HCT116 (cell line): ENCODE results near the gene RERG. TPM values are rescaled to one million over a fixed set of nuclear protein-coding genes. Genes with fewer than 3 reads are reported as not detected.

Experiments
- ATAC-seq: fragments of 200-7000 bp; cut with Tn5 transposase; 2 replicates; pipeline ENCODE4 v1.9.1; 2020; ENCODE audit warnings: mild to moderate bottlenecking, moderate library complexity
- BruUV-seq: library from RNA; stranded (reverse); fragments of 400-500 nt; replicated peaks from 2 replicates; lab custom pipeline; 2021; lab: Mats Ljungman, UMichigan
- CTCF ChIA-PET: fragments of 300-600 bp; sonication (Branson Sonifier 250); formaldehyde crosslinking; loops from one replicate; lab custom pipeline; 2021; ENCODE audit warnings: antibody characterized with exemption; lab: Charles Lee
- POLR2A ChIA-PET: fragments of 300-600, 350-600 bp; sonication (Branson Sonifier 250); formaldehyde crosslinking; loops from one replicate; lab custom pipeline; 2021; ENCODE audit warnings: antibody characterized with exemption; lab: Charles Lee
- RAD21 ChIA-PET, 2 experiments: fragments of 300-600 bp; sonication (Branson Sonifier 250); formaldehyde crosslinking; loops; one replicate each; lab custom pipeline; 2023; ENCODE audit warnings: low total read pairs in 2 of 2; ENCODE audit not compliant: uncharacterized antibody in 2 of 2, unreplicated experiment in 2 of 2, low non-redundant PET in 1 of 2; lab: Charles Lee
- DNase-seq: peaks from one replicate; pipeline ENCODE4 v3.0.0-alpha.2; 2010; ENCODE audit warnings: low read depth, low spot score
- H2AFZ ChIP-seq: fragments of 200-600 bp; shearing (Covaris generic), sonication (generic); 2 replicates; pipeline ENCODE4 v1.6.1; 2017; ENCODE audit warnings: low read depth, mixed run types, mixed read lengths, antibody characterized with exemption, low read length; ENCODE audit not compliant: poor library complexity, severe bottlenecking
- H3K27ac ChIP-seq: 2 replicates; pipeline ENCODE4 v1.5.1; 2012; ENCODE audit warnings: low read depth, low read length
- H3K27me3 ChIP-seq: fragments of 200-600 bp; sonication (generic); 2 replicates; pipeline ENCODE4 v1.6.1; 2016; ENCODE audit warnings: mixed run types, low read length, mixed read lengths; ENCODE audit not compliant: insufficient read depth
- H3K36me3 ChIP-seq, 2 experiments: fragments of 200-500 bp in 1 of 2; fragments of 200-600 bp in 1 of 2; sonication (Bioruptor generic) in 1 of 2; sonication (generic) in 1 of 2; 2 replicates each; pipeline versions ENCODE4 v1.5.1 to v1.6.1; 2014 to 2016; ENCODE audit warnings: low read length in 2 of 2, inconsistent platforms in 1 of 2, mixed read lengths in 1 of 2, mixed run types in 1 of 2; ENCODE audit not compliant: insufficient read depth in 2 of 2, control insufficient read depth in 1 of 2
- H3K4me1 ChIP-seq, 2 experiments: fragments of 200-600 bp in 1 of 2; sonication (generic) in 1 of 2; 2 replicates each; pipeline versions ENCODE4 v1.5.1 to v1.6.1; 2012 to 2017; ENCODE audit warnings: low read length in 2 of 2, inconsistent platforms in 1 of 2, mild to moderate bottlenecking in 1 of 2, mixed read lengths in 1 of 2, mixed run types in 1 of 2, moderate library complexity in 1 of 2; ENCODE audit not compliant: insufficient read depth in 2 of 2, control insufficient read depth in 1 of 2
- H3K4me2 ChIP-seq: fragments of 200-600 bp; sonication (generic); 2 replicates; pipeline ENCODE4 v1.6.1; 2017; ENCODE audit warnings: mixed run types, low read length, mixed read lengths
- H3K4me3 ChIP-seq, 2 experiments: fragments of 200-600 bp in 1 of 2; sonication (generic) in 1 of 2; replicated peaks in 1 of 2; 2 replicates each; pipeline ENCODE4 v1.5.1; 2011 to 2016; ENCODE audit warnings: low read length in 2 of 2, control low read depth in 1 of 2, low read depth in 1 of 2, mild to moderate bottlenecking in 1 of 2, mixed read lengths in 1 of 2, mixed run types in 1 of 2
- H3K79me2 ChIP-seq: fragments of 200-600 bp; sonication (generic); 2 replicates; pipeline ENCODE4 v1.6.1; 2017; ENCODE audit warnings: mild to moderate bottlenecking, mixed run types, low read length, moderate library complexity, mixed read lengths; ENCODE audit not compliant: insufficient read depth
- H3K9ac ChIP-seq: fragments of 200-600 bp; sonication (generic); 2 replicates; pipeline ENCODE4 v1.6.1; 2016; ENCODE audit warnings: low read length, mixed read lengths
- H3K9me2 ChIP-seq: fragments of 200-600 bp; sonication (generic), shearing (Covaris generic); 2 replicates; pipeline ENCODE4 v1.6.1; 2017; ENCODE audit warnings: mixed run types, mild to moderate bottlenecking, moderate library complexity; ENCODE audit not compliant: insufficient read depth
- H3K9me3 ChIP-seq, 2 experiments: fragments of 200-500 bp in 1 of 2; fragments of 200-600 bp in 1 of 2; sonication (Bioruptor generic) in 1 of 2; sonication (generic) in 1 of 2; 2 replicates each; pipeline ENCODE4 v1.6.1; 2014 to 2017; ENCODE audit warnings: low read length in 2 of 2, mixed read lengths in 2 of 2, inconsistent platforms in 1 of 2, low read depth in 1 of 2, mild to moderate bottlenecking in 1 of 2, mixed run types in 1 of 2, moderate library complexity in 1 of 2; ENCODE audit not compliant: control insufficient read depth in 1 of 2, insufficient read depth in 1 of 2
- H4K20me1 ChIP-seq: fragments of 200-600 bp; sonication (generic), shearing (Covaris generic); 2 replicates; pipeline ENCODE4 v1.6.1; 2017; ENCODE audit warnings: mixed run types, mild to moderate bottlenecking, moderate library complexity; ENCODE audit not compliant: insufficient read depth
- ATF3 ChIP-seq: IDR thresholded peaks from 2 replicates; pipeline ENCODE4 v1.6.1; 2012
- CEBPB ChIP-seq: IDR thresholded peaks from 2 replicates; pipeline ENCODE4 v1.6.1; 2012; ENCODE audit warnings: low read depth
- CTCF ChIP-seq, 3 experiments: fragments of 200-600 bp in 1 of 3; sonication (generic) in 1 of 3; IDR thresholded peaks in 2 of 3; conservative IDR thresholded peaks in 1 of 3; 2 replicates each; pipeline ENCODE4 v1.5.1; 2012 to 2017; ENCODE audit warnings: low read depth in 2 of 3, low read length in 2 of 3, antibody characterized with exemption in 1 of 3, borderline replicate concordance in 1 of 3, control low read depth in 1 of 3, mild to moderate bottlenecking in 1 of 3, mixed read lengths in 1 of 3, mixed run types in 1 of 3, moderate library complexity in 1 of 3; ENCODE audit not compliant: insufficient read depth in 1 of 3
- EGR1 ChIP-seq: IDR thresholded peaks from 2 replicates; pipeline ENCODE4 v1.6.1; 2012; ENCODE audit warnings: low read depth
- ELF1 ChIP-seq: IDR thresholded peaks from 2 replicates; pipeline ENCODE4 v1.6.1; 2012; ENCODE audit warnings: low read depth, borderline replicate concordance
- FOSL1 ChIP-seq: IDR thresholded peaks from 2 replicates; pipeline ENCODE4 v1.6.1; 2012; ENCODE audit warnings: low read depth
- POLR2A ChIP-seq: IDR thresholded peaks from 2 replicates; pipeline ENCODE4 v1.7.0; 2011; ENCODE audit warnings: borderline replicate concordance; ENCODE audit not compliant: insufficient read depth, insufficient read length; ENCODE audit errors: extremely low read depth
- SP1 ChIP-seq: IDR thresholded peaks from 2 replicates; pipeline ENCODE4 v1.6.1; 2012; ENCODE audit warnings: low read depth
- YY1 ChIP-seq: IDR thresholded peaks from 2 replicates; pipeline ENCODE4 v1.6.1; 2011; ENCODE audit warnings: low read length, low read depth, moderate library complexity, mild to moderate bottlenecking; ENCODE audit not compliant: insufficient replicate concordance; ENCODE audit errors: extremely low read depth
- ZBTB33 ChIP-seq: IDR thresholded peaks from 2 replicates; pipeline ENCODE4 v1.6.1; 2011; ENCODE audit warnings: mild to moderate bottlenecking, low read length, moderate library complexity; ENCODE audit not compliant: insufficient replicate concordance; ENCODE audit errors: extremely low read depth
- intact Hi-C: fragments of 100-400 bp; cut with micrococcal nuclease; formaldehyde crosslinking; loops from 2 replicates; pipeline ENCODE4 v1.10.0; 2022
- total RNA-seq: library from RNA; stranded (reverse); gene quantifications from one replicate; pipeline ENCODE4 v1.2.1, GENCODE V29; 2021; ENCODE audit not compliant: unreplicated experiment

Gene RERG
- total RNA-seq, 1 experiment from 2014 or later = not detected

- ATAC-seq (no peak), DNase-seq (no peak)
- Histone ChIP-seq H3K27ac (no peak overlapping the region), H3K9me2 (no peaks in the 10 kb centered on the region), H3K9me3 (no peaks in the 10 kb centered on the region), H3K4me3 (no peak overlapping the region), H3K4me2 (no peak overlapping the region), H3K9ac (no peak overlapping the region), H2AFZ (no peak overlapping the region), H3K27me3 (peaks cover 47% of the 10 kb centered on the region), H4K20me1 (no peaks in the 10 kb centered on the region), H3K4me1 (no peaks in the 10 kb centered on the region), H3K36me3 (no peaks in the 10 kb centered on the region; a peak in 1 of 4 replicates), H3K79me2 (no peaks in the 10 kb centered on the region)
- CTCF ChIA-PET = interaction anchor here (0.6 kb wide), 1 partner anchor 49 kb away, joined by 3 read pairs; the partner anchor contains the start of gene RERG
- POLR2A ChIA-PET = no interaction called here
- intact Hi-C loops = no loop called here
- RAD21 ChIA-PET = no interaction called here
- BruUV-seq = no TSS peak
- TF ChIP-seq ATF3 = no peak
- TF ChIP-seq SP1 = no peak
- TF ChIP-seq CTCF (IDR thresholded peaks at IDR 0.05 in 2 of 3, conservative IDR thresholded peaks at IDR 0.05 in 1 of 3; ENCODE audit: borderline replicate concordance in 1 of 3, insufficient read depth in 1 of 3, low read depth in 2 of 3, low read length in 2 of 3) = peak in 2 of 3 experiments; percentile 24 to 31; a peak in 3 of 6 replicates
- no peak for TF ChIP-seq POLR2A
Observed at GRCh38 chr12:15172060-15172822, 49.0 kb downstream of the RERG start.

- Histone ChIP-seq H3K4me3 (no peak overlapping the region), H3K27me3 (peaks cover 52% of the 10 kb centered on the region), H3K9me2 (no peaks in the 10 kb centered on the region), H4K20me1 (no peaks in the 10 kb centered on the region), H3K79me2 (no peaks in the 10 kb centered on the region), H2AFZ (no peak overlapping the region), H3K36me3 (no peaks in the 10 kb centered on the region; a peak in 1 of 4 replicates), H3K4me1 (no peaks in the 10 kb centered on the region), H3K4me2 (no peak overlapping the region), H3K9ac (no peak overlapping the region), H3K27ac (no peak overlapping the region), H3K9me3 (no peaks in the 10 kb centered on the region)
- ChIA-PET RAD21 (no interaction called here), CTCF (no interaction called here), POLR2A (no interaction called here)
- BruUV-seq = no TSS peak
- no peak for DNase-seq
- no peak for ATAC-seq
- intact Hi-C loops = no loop called here
- TF ChIP-seq ELF1 (no peak), SP1 (no peak), CEBPB (no peak), FOSL1 (no peak), ZBTB33 (no peak), CTCF (IDR thresholded peaks at IDR 0.05 in 2 of 3, conservative IDR thresholded peaks at IDR 0.05 in 1 of 3; ENCODE audit: borderline replicate concordance in 1 of 3, insufficient read depth in 1 of 3, low read depth in 2 of 3, low read length in 2 of 3) (no peak), EGR1 (no peak), YY1 (no peak)
Observed at GRCh38 chr12:15171012-15171655, 50.1 kb downstream of the RERG start.
